ENCODE measurements around the gene HOXD8. TPM values are rescaled to one million over a fixed set of nuclear protein-coding genes. Genes with fewer than 3 reads are reported as not detected.
A peak's percentile ranks its signal among the peaks of the same experiment; 100 is the strongest.

The HOXD8 gene
- total RNA-seq, 1 donor from 2014 or later: not detected

GRCh38 chr2:176096243-176096985, 33.1 kb upstream of the HOXD8 start:
- DNase-seq (ENCODE audit: extremely low spot score, unreplicated experiment): no peak
- Mint-ChIP-seq H3K4me3 (ENCODE audit: unreplicated experiment) (peak overlapping the region; percentile 74), H3K9me3 (ENCODE audit: unreplicated experiment) (no peaks in the 10 kb centered on the region), H3K36me3 (ENCODE audit: unreplicated experiment) (no peaks in the 10 kb centered on the region), H3K4me1 (ENCODE audit: unreplicated experiment) (peaks cover 37% of the 10 kb centered on the region), H3K27ac (ENCODE audit: unreplicated experiment) (no peak overlapping the region), H3K27me3 (ENCODE audit: unreplicated experiment) (peaks cover 87% of the 10 kb centered on the region)
- TF ChIP-seq CTCF (IDR thresholded peaks at IDR 0.05): no peak

- peaks cover 87% of the 10 kb centered on the region for H3K27me3 Mint-ChIP-seq (ENCODE audit: unreplicated experiment)
- no peaks in the 10 kb centered on the region for H3K9me3 Mint-ChIP-seq (ENCODE audit: unreplicated experiment)
- no peaks in the 10 kb centered on the region for H3K36me3 Mint-ChIP-seq (ENCODE audit: unreplicated experiment)
- peak; percentile 97 for TF ChIP-seq CTCF (IDR thresholded peaks at IDR 0.05)
- DNase-seq (ENCODE audit: extremely low spot score, unreplicated experiment): peak; percentile 90
- no peak overlapping the region for H3K27ac Mint-ChIP-seq (ENCODE audit: unreplicated experiment)
- H3K4me1 Mint-ChIP-seq (ENCODE audit: unreplicated experiment): peaks cover 30% of the 10 kb centered on the region
- peak overlapping the region; percentile 74 for H3K4me3 Mint-ChIP-seq (ENCODE audit: unreplicated experiment)
These were observed 32.3 kb upstream of the HOXD8 start for GRCh38 chr2:176096986-176097819.

GRCh38 chr2:176097820-176098365, 31.6 kb upstream of the HOXD8 start:
- peak overlapping the region; percentile 74 for H3K4me3 Mint-ChIP-seq (ENCODE audit: unreplicated experiment)
- H3K27ac Mint-ChIP-seq (ENCODE audit: unreplicated experiment): no peak overlapping the region
- H3K9me3 Mint-ChIP-seq (ENCODE audit: unreplicated experiment): no peaks in the 10 kb centered on the region
- TF ChIP-seq CTCF (IDR thresholded peaks at IDR 0.05): no peak
- DNase-seq (ENCODE audit: extremely low spot score, unreplicated experiment): no peak
- peaks cover 93% of the 10 kb centered on the region for H3K27me3 Mint-ChIP-seq (ENCODE audit: unreplicated experiment)
- H3K4me1 Mint-ChIP-seq (ENCODE audit: unreplicated experiment): peaks cover 30% of the 10 kb centered on the region
- no peaks in the 10 kb centered on the region for H3K36me3 Mint-ChIP-seq (ENCODE audit: unreplicated experiment)

- H3K9me3 Mint-ChIP-seq (ENCODE audit: unreplicated experiment): no peaks in the 10 kb centered on the region
- no peak overlapping the region for H3K4me3 Mint-ChIP-seq (ENCODE audit: unreplicated experiment)
- no peak for TF ChIP-seq CTCF (IDR thresholded peaks at IDR 0.05)
- DNase-seq (ENCODE audit: extremely low spot score, unreplicated experiment): peak; percentile 81
- peaks cover 94% of the 10 kb centered on the region for H3K27me3 Mint-ChIP-seq (ENCODE audit: unreplicated experiment)
- H3K36me3 Mint-ChIP-seq (ENCODE audit: unreplicated experiment): no peaks in the 10 kb centered on the region
- H3K27ac Mint-ChIP-seq (ENCODE audit: unreplicated experiment): no peak overlapping the region
- H3K4me1 Mint-ChIP-seq (ENCODE audit: unreplicated experiment): peaks cover 24% of the 10 kb centered on the region
These were observed 30.9 kb upstream of the HOXD8 start for GRCh38 chr2:176098366-176099158.

Data from osteocyte (in vitro differentiated cells).